Kidney capillary endothelial cell (primary cell): ENCODE results near the gene PGGT1B.

ENCODE experiments used
- DNase-seq: peaks from one replicate; pipeline ENCODE4 v3.0.0-alpha.2; 2018; ENCODE audit warnings: low spot score

The PGGT1B gene

DNA sequence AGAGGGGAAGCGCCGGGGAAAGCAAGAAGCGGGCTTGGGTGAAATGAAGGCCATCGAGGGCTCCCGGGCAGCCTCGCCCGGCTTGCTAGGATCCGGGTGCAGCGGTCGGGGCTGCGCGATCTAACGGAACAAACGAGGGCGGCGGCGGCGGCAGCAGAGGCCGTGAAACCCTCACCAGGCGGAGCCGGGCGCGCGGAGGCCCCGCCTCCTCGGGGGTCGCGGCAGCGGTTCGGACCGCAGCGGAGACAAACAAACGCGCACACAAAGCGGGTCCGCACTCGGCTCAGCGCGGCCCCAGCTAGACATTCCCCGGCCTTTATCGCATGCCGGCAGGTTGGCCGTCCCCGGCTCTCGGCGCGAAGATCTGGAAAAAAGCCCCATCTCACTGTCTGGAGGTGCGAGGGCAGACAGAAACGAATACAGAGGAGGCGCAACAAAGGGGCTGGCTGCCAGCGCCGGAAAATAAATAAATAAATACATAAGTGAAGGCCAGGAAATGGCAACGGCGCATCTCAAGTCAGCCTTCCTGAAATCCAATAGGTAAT is 82.4 kb downstream of the PGGT1B start:
- DNase-seq: no peak

- no peak for DNase-seq
Measured at GRCh38 chr5:115179394-115180164, 83.1 kb downstream of the PGGT1B start.

- no peak for DNase-seq
Measured at GRCh38 chr5:115179030-115179393, 83.7 kb downstream of the PGGT1B start.

DNA sequence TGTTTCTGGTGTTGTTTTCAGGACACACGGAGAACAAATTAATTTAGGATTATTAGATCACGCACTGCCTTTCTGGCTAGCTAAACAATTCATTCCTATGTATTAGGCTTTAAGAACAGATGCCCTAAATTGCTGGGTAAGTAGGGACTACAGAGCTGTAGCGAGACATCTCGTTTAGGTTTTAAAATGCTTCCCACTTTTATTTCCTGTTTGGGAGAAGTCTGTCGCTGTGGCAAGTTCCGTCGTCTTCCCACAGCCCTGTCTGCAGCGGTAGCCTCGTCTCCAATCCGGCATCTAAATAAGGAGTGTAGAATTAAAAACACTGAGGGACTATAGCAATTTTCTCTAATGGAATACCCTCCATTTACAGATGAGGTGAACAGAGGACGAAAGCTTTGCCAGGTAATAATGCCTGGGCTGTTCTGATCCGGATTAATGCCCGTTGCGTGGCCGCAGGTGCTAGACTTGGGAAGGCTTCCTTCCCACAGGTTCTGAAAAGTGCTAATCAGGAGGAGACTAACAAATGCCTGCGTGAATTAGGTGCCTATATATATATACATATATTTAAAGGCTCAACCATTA is 91.7 kb downstream of the PGGT1B start:
- DNase-seq: no peak

GRCh38 chr5:115170134-115170928 is 92.3 kb downstream of the PGGT1B start:
- peak; percentile 14 for DNase-seq

GRCh38 chr5:115169487-115170133 is 93.1 kb downstream of the PGGT1B start, which contains the start of gene TRIM36:
TRIM36 (minus strand) TSS chr5:115169908; CDS start chr5:115169634, 274 bp downstream.
- DNase-seq: peak; percentile 87

GRCh38 chr5:115168829-115169486 is 93.7 kb downstream of the PGGT1B start:
- no peak for DNase-seq

- no peak for DNase-seq
Measured at GRCh38 chr5:115166744-115167393, 95.8 kb downstream of the PGGT1B start.

DNA sequence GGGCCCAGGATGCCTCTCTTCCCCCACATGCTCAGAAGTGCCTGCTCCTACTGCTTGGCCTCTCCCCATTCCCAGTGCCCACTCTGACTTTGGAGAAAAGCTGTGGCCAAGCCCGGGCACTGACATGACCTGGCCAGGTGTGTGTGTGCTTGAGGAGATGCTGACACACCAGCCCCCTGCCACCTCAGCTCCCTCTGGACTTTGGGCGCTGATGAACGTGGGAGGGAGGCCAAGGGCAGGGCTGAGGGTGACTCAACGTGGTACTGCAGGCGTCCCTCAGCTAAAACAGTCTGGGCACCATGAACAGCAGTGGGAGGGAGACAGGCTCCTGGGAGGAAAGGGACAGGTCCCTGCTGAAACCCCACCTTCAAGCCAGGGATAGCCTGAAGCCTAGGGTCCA is 96.9 kb downstream of the PGGT1B start:
- DNase-seq: no peak

- DNase-seq: no peak
Measured at GRCh38 chr5:115160975-115161475, 101.7 kb downstream of the PGGT1B start.
